Keratinocyte (primary cell): ENCODE measurements around the gene ZBED4.

ENCODE experiments used
- CTCF ChIP-seq, 3 experiments: IDR thresholded peaks in 1 of 3; conservative IDR thresholded peaks in 1 of 3; optimal IDR thresholded peaks in 1 of 3; 2 replicates in 2 of 3; 3 replicates in 1 of 3; pipeline versions ENCODE3 to v1.5.1; 2011; ENCODE audit warnings: low read length in 3 of 3, mild to moderate bottlenecking in 3 of 3, moderate library complexity in 2 of 3, control low read depth in 1 of 3, inconsistent platforms in 1 of 3; ENCODE audit not compliant: insufficient read depth in 2 of 3; ENCODE audit errors: extremely low read depth in 1 of 3
- EZH2 ChIP-seq: IDR thresholded peaks from one replicate; pipeline ENCODE4 v1.6.1; 2012; ENCODE audit warnings: inconsistent platforms, mild to moderate bottlenecking, low read length, moderate library complexity

- no peak for TF ChIP-seq CTCF (optimal IDR thresholded peaks at IDR 0.05 in 1 of 3, IDR thresholded peaks at IDR 0.05 in 1 of 3, conservative IDR thresholded peaks at IDR 0.05 in 1 of 3; ENCODE audit: extremely low read depth in 1 of 3, insufficient read depth in 2 of 3, low read length in 3 of 3)
- no peak for TF ChIP-seq EZH2
Measured at GRCh38 chr22:49871482-49871881, 17.8 kb downstream of the ZBED4 start.
